IPS-15b (cell line): ENCODE results near the gene CRB2.

Experiments
- H3K27me3 ChIP-seq: one replicate; pipeline ENCODE4 v1.6.1; 2013; ENCODE audit warnings: low read length; ENCODE audit not compliant: control insufficient read depth, insufficient read depth
- H3K36me3 ChIP-seq: one replicate; pipeline ENCODE4 v1.6.1; 2013; ENCODE audit warnings: low read length; ENCODE audit not compliant: control insufficient read depth, insufficient read depth
- H3K4me1 ChIP-seq: one replicate; pipeline ENCODE4 v1.6.1; 2013; ENCODE audit warnings: mild to moderate bottlenecking, low read length; ENCODE audit not compliant: control insufficient read depth, insufficient read depth
- H3K4me3 ChIP-seq: one replicate; pipeline ENCODE4 v1.5.1; 2013; ENCODE audit warnings: low read depth, low read length
- H3K9ac ChIP-seq: one replicate; pipeline ENCODE4 v1.6.1; 2013; ENCODE audit warnings: low read depth, mild to moderate bottlenecking, low read length
- H3K9me3 ChIP-seq: one replicate; pipeline ENCODE4 v1.6.1; 2013; ENCODE audit warnings: mild to moderate bottlenecking, low read length; ENCODE audit not compliant: control insufficient read depth, insufficient read depth

CRB2 gene

GRCh38 chr9:123418506-123418905 lies 62.5 kb downstream of the CRB2 start:
- Histone ChIP-seq H3K9me3 (no peaks in the 10 kb centered on the region), H3K9ac (no peak overlapping the region), H3K27me3 (no peaks in the 10 kb centered on the region), H3K4me1 (peaks cover 16% of the 10 kb centered on the region), H3K4me3 (no peak overlapping the region), H3K36me3 (no peaks in the 10 kb centered on the region)

DNA sequence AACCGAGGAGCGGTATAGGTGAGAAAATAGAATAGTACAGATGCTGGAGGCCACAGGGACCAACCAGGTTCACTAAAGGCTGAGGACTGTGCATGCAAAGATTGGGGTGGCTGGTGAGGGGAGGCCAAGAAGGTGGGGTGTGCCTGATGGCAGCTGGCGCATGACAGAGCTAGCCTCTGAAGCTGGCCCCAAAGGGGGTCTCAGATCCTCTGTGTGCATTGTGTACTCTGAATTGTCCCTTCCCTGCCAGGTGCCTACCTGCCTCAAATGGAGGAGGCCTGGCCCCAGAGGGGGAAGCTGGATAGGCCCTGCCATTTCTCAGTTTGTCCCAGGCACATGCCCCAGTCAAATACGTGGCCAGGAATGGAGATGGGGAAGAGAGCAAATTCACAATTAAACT lies 63.1 kb downstream of the CRB2 start:
- Histone ChIP-seq H3K9me3 (no peaks in the 10 kb centered on the region), H3K36me3 (no peaks in the 10 kb centered on the region), H3K27me3 (no peaks in the 10 kb centered on the region), H3K4me1 (peaks cover 18% of the 10 kb centered on the region), H3K4me3 (no peak overlapping the region), H3K9ac (no peak overlapping the region)

GRCh38 chr9:123419721-123420591 lies 64.0 kb downstream of the CRB2 start:
- Histone ChIP-seq H3K27me3 (no peaks in the 10 kb centered on the region), H3K36me3 (no peaks in the 10 kb centered on the region), H3K9me3 (no peaks in the 10 kb centered on the region), H3K9ac (no peak overlapping the region), H3K4me1 (peaks cover 15% of the 10 kb centered on the region), H3K4me3 (no peak overlapping the region)

- Histone ChIP-seq H3K9ac (no peak overlapping the region), H3K4me3 (no peak overlapping the region), H3K27me3 (no peaks in the 10 kb centered on the region), H3K9me3 (no peaks in the 10 kb centered on the region), H3K4me1 (peaks cover 13% of the 10 kb centered on the region), H3K36me3 (no peaks in the 10 kb centered on the region)
Measured at GRCh38 chr9:123420592-123421111, 64.7 kb downstream of the CRB2 start.

- no peak overlapping the region for H3K9ac ChIP-seq
- H3K36me3 ChIP-seq: no peaks in the 10 kb centered on the region
- H3K4me3 ChIP-seq: no peak overlapping the region
- H3K27me3 ChIP-seq: no peaks in the 10 kb centered on the region
- peaks cover 13% of the 10 kb centered on the region for H3K4me1 ChIP-seq
- no peaks in the 10 kb centered on the region for H3K9me3 ChIP-seq
Measured at GRCh38 chr9:123421186-123421585, 65.2 kb downstream of the CRB2 start.

DNA sequence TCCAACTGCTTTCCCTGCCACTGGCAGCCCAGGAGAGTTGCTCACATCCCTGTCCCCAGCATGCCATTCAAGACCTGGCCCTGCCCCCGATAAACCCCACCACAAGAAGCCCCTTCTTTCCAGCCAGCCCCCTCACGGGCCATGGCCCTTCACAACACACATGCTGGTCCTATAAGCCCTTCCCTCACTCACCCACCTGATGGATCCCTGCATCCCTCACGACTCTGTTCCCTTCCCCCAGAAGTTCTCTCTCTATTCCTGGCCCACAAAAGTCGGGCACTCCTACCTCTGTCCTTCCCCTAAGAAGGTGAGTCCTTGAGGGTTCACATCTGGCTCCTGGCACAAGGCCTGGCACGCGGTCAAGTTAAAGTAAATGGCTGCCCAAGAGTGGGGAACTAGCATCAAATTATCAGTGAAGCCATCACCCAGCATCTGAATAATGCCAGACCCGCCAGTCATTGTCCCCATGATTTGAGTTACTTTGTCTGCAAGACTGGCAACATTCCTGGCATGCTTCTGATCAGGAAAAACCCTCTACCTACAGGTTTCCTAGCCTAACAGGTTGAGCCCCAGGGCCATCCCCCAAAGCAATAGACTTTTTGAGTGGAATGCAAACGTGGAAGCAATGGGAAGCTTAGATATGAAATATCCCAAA lies 65.9 kb downstream of the CRB2 start:
- H3K9ac ChIP-seq: no peak overlapping the region
- H3K36me3 ChIP-seq: no peaks in the 10 kb centered on the region
- H3K4me1 ChIP-seq: peaks cover 13% of the 10 kb centered on the region
- H3K9me3 ChIP-seq: no peaks in the 10 kb centered on the region
- no peaks in the 10 kb centered on the region for H3K27me3 ChIP-seq
- H3K4me3 ChIP-seq: no peak overlapping the region

DNA sequence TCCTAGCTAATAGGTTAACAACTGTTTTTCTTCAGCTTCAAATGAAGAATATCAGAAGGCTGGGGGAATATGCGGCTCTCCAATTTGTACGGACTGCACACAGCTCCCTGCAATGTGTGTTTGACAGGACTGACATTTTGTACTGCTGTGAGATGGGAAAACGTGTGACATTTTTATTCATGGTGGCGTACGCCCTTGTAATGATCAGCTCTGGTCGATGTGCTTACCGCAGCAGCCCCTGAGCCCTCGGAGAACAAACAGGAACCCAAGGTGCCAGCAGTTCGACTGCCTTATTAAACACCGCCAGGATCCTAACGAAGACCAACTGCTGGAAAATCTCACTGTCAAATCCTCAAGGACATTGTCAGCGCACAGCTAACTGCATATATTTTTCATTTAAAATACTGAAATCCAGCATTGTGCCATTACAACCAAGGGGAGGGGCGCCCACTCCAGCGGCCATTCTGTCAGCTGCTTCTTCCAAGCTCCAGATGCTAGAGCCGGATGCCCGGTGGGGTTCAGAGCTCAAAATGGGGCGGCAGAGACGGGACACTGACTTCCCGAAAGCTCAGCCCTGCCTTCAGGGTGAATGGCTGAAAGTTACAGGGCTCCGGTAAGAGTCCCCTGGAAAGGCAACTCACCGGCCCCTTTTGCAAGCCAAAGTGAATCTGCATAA lies 66.8 kb downstream of the CRB2 start:
- Histone ChIP-seq H3K4me3 (no peak overlapping the region), H3K4me1 (peaks cover 13% of the 10 kb centered on the region), H3K9me3 (no peaks in the 10 kb centered on the region), H3K27me3 (no peaks in the 10 kb centered on the region), H3K36me3 (no peaks in the 10 kb centered on the region), H3K9ac (no peak overlapping the region)

DNA sequence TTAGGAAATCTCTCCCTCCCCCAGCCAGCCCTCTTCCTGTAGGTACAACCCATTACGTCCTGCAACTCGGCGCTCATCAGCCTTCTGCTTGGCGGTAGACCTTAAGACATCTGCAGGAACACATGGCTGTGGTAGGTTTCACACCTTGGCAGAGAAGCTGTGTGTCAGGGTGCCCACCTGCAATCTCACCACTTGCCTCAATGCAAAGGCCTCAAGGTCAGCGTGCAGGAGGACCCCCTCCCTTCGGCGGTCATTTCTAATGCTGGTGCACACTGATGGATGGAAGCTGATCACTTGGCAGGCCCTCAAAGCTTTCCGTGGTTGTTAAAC lies 67.3 kb downstream of the CRB2 start:
- no peak overlapping the region for H3K9ac ChIP-seq
- H3K36me3 ChIP-seq: no peaks in the 10 kb centered on the region
- no peaks in the 10 kb centered on the region for H3K9me3 ChIP-seq
- peaks cover 13% of the 10 kb centered on the region for H3K4me1 ChIP-seq
- no peak overlapping the region for H3K4me3 ChIP-seq
- H3K27me3 ChIP-seq: no peaks in the 10 kb centered on the region

DNA sequence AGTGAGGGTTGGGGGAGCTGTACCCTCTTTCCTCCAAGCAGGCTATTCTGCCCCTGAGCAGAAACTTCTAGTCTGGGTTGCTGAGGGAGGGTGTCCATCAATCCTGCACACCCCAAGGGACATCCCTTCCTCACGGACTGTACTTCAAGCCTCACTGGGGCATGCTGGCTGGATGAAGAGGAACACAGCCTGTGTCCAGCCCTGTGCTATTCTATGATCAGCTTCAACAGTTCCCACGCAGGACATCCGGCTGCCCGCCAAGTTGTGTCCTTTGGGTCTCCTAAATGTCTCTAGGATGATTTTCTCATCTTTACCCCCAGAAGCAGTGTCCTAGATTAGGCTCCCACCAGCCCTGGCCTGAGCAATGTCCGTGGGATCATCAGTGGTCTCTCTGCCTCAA lies 68.1 kb downstream of the CRB2 start:
- no peak overlapping the region for H3K9ac ChIP-seq
- no peak overlapping the region for H3K4me3 ChIP-seq
- H3K36me3 ChIP-seq: no peaks in the 10 kb centered on the region
- no peaks in the 10 kb centered on the region for H3K9me3 ChIP-seq
- no peaks in the 10 kb centered on the region for H3K27me3 ChIP-seq
- H3K4me1 ChIP-seq: peaks cover 13% of the 10 kb centered on the region

DNA sequence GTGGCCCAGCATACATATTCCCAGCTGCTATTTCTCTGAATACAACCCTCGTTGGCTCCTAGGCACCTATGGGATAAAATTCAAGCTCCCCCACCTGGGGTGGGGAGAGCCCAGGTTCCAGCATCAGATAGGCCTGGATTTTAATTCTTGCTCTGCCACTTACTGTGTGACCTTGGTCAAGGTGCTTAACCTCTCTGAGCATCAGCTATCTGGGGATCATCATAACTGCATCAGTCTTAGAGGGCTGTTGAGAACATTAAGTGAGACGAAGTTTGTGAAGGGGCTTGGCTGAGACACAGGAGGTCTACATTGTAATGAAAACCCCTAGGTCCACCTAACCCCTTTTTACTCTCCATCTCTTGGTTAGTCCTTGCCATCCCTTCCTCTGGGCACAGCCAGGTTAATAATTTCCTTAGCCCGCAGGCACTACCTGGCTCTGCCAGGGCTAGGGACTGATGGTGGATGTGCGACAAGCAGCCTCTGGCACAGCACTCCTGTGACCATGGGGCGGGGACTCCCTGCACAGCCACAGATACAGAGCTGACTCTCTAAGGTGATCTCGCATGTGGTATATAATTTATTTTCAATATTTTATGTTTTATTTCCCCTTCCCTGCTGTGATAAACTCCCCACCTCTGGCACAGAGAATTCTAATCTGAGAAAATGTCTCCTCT lies 68.7 kb downstream of the CRB2 start:
- Histone ChIP-seq H3K27me3 (no peaks in the 10 kb centered on the region), H3K36me3 (no peaks in the 10 kb centered on the region), H3K4me1 (peaks cover 13% of the 10 kb centered on the region), H3K9ac (no peak overlapping the region), H3K4me3 (no peak overlapping the region), H3K9me3 (no peaks in the 10 kb centered on the region)

DNA sequence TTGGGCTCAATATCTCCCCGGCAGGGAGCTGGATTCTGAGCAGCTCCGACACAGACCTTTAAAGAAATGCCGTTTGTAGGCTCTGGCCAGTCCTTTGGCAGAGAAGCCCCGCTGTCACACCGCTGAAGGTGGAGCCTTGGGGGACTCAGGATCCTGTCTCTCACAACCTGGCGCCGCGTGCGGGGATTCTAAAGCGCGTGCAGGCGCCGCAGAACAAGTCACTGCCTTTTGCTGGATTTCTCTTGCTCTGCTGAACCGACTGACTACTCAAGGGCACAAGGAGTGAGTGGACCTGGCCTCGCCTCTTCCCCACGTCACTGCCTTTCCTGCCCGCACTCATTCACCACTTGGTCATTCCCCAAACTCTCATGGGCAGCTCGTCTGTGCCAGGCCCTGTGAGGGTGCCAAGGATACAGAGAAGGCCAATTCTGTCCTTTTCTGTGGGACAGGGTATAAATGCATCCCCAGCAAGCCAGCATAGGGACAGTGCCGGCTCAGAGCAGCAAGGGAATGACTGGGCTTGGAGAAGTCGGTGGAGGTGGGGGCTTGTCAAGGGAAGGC lies 69.3 kb downstream of the CRB2 start:
- H3K9ac ChIP-seq: no peak overlapping the region
- peaks cover 13% of the 10 kb centered on the region for H3K4me1 ChIP-seq
- no peaks in the 10 kb centered on the region for H3K36me3 ChIP-seq
- no peaks in the 10 kb centered on the region for H3K27me3 ChIP-seq
- H3K4me3 ChIP-seq: no peak overlapping the region
- no peaks in the 10 kb centered on the region for H3K9me3 ChIP-seq
